K562 (cell line): ENCODE data around the gene UBN1. TPM values are rescaled to one million over a fixed set of nuclear protein-coding genes. Genes with fewer than 3 reads are reported as not detected.

Source experiments
- ARID2 ChIP-seq: fragments of 450-650 bp; IDR thresholded peaks from 2 replicates; pipeline ENCODE4 v1.6.1; 2017; ENCODE audit warnings: antibody characterized with exemption, mild to moderate bottlenecking
- BRF1 ChIP-seq: IDR thresholded peaks from 3 replicates; pipeline ENCODE4 v1.6.1; 2011; ENCODE audit warnings: borderline replicate concordance, mild to moderate bottlenecking; ENCODE audit not compliant: insufficient read length; ENCODE audit errors: extremely low read depth
- CBFA2T3 ChIP-seq: fragments of 450-650 bp; IDR thresholded peaks from 2 replicates; pipeline ENCODE4 v1.6.1; 2017
- CBFB ChIP-seq: sonication (generic); formaldehyde crosslinking; IDR thresholded peaks from 2 replicates; pipeline ENCODE4 v1.4.0; 2020; ENCODE audit warnings: mild to moderate bottlenecking, missing genetic modification reagents
- CBX8 ChIP-seq: fragments of 200-600 bp; sonication (generic); IDR thresholded peaks from 2 replicates; pipeline ENCODE4 v1.6.1; 2012; ENCODE audit warnings: borderline replicate concordance, mixed run types, low read depth, mild to moderate bottlenecking, moderate library complexity, mixed read lengths, low read length, control low read depth, inconsistent platforms; ENCODE audit not compliant: poor library complexity, severe bottlenecking; ENCODE audit errors: extremely low read depth
- FOXM1 ChIP-seq, 2 experiments: fragments of 450-650 bp in 1 of 2; sonication (generic) in 1 of 2; formaldehyde crosslinking in 1 of 2; IDR thresholded peaks; 2 replicates each; pipeline versions ENCODE4 v1.6.1 to v1.9.0; 2017 to 2022; ENCODE audit warnings: low read depth in 2 of 2, mild to moderate bottlenecking in 2 of 2, missing genetic modification reagents in 1 of 2, moderate library complexity in 1 of 2
- MEIS2 ChIP-seq: fragments of 450-650 bp; IDR thresholded peaks from 2 replicates; pipeline ENCODE4 v1.6.1; 2014; ENCODE audit warnings: mild to moderate bottlenecking; ENCODE audit not compliant: partially characterized antibody
- NCOA2 ChIP-seq, 2 experiments: fragments of 450-650 bp; IDR thresholded peaks; 2 replicates each; pipeline ENCODE4 v1.6.1; 2018; ENCODE audit warnings: mild to moderate bottlenecking in 2 of 2, moderate library complexity in 1 of 2; ENCODE audit not compliant: partially characterized antibody in 2 of 2
- RFX1 ChIP-seq: fragments of 450-650 bp; IDR thresholded peaks from 2 replicates; pipeline ENCODE4 v1.6.1; 2016; ENCODE audit warnings: mild to moderate bottlenecking, moderate library complexity
- SAP30 ChIP-seq: fragments of 200-600 bp; sonication (generic); IDR thresholded peaks from 2 replicates; pipeline ENCODE4 v1.6.1; 2012; ENCODE audit warnings: borderline replicate concordance, low read depth, mild to moderate bottlenecking, moderate library complexity, low read length, control low read depth, inconsistent platforms; ENCODE audit not compliant: insufficient read depth, poor library complexity, severe bottlenecking
- SETDB1 ChIP-seq: IDR thresholded peaks from one replicate; pipeline ENCODE4 v1.6.1; 2012; ENCODE audit warnings: low read length, control low read depth, inconsistent platforms
- SIN3B ChIP-seq: fragments of 450-650 bp; IDR thresholded peaks from 2 replicates; pipeline ENCODE4 v1.6.1; 2017; ENCODE audit warnings: low read depth, mild to moderate bottlenecking, moderate library complexity
- SMAD2 ChIP-seq: fragments of 150-350 bp; IDR thresholded peaks from 2 replicates; pipeline ENCODE4 v1.6.1; 2014; ENCODE audit warnings: low read depth, mild to moderate bottlenecking, low read length
- SREBF1 ChIP-seq: fragments of 150-350 bp; IDR thresholded peaks from 2 replicates; pipeline ENCODE4 v1.6.1; 2014; ENCODE audit warnings: antibody characterized with exemption, low read depth, low read length, borderline replicate concordance
- TGIF2 ChIP-seq: sonication (generic); formaldehyde crosslinking; IDR thresholded peaks from 2 replicates; pipeline ENCODE4 v1.8.1; 2022; ENCODE audit warnings: mild to moderate bottlenecking, missing genetic modification reagents, moderate library complexity
- THAP12 ChIP-seq: fragments of 250-450 bp; sonication (Bioruptor Pico); IDR thresholded peaks from 2 replicates; pipeline ENCODE4 v1.9.0; 2021; ENCODE audit warnings: mild to moderate bottlenecking, inconsistent platforms
- TSC22D4 ChIP-seq: fragments of 450-650 bp; IDR thresholded peaks from 2 replicates; pipeline ENCODE4 v1.6.1; 2016; ENCODE audit warnings: missing genetic modification characterization, missing biosample characterization, control low read depth
- U2AF1 ChIP-seq: fragments of 200-400 bp; formaldehyde crosslinking; optimal IDR thresholded peaks from 2 replicates; pipeline ENCODE3; 2017; ENCODE audit warnings: mild to moderate bottlenecking, low read depth, low read length, moderate library complexity
- ZBTB49 ChIP-seq: sonication (generic); formaldehyde crosslinking; IDR thresholded peaks from 2 replicates; pipeline ENCODE4 v1.8.0; 2022; ENCODE audit warnings: missing genetic modification reagents, mild to moderate bottlenecking, borderline replicate concordance
- ZNF347 ChIP-seq: fragments of 450-650 bp; formaldehyde crosslinking; IDR thresholded peaks from 2 replicates; pipeline ENCODE4 v1.4.0; 2020; ENCODE audit warnings: low read depth, mild to moderate bottlenecking, moderate library complexity
- ZNF57 ChIP-seq: fragments of 450-650 bp; formaldehyde crosslinking; IDR thresholded peaks from 2 replicates; pipeline ENCODE4 v1.4.0; 2020; ENCODE audit warnings: mild to moderate bottlenecking, moderate library complexity
- ZNF589 ChIP-seq: fragments of 200-800 bp; sonication (Bioruptor generic); IDR thresholded peaks from 2 replicates; pipeline ENCODE4 v1.6.1; 2016; ENCODE audit warnings: low read depth, missing genetic modification characterization, missing compliant biosample characterization
- ZNF740 ChIP-seq, 3 experiments: fragments of 200-800 bp in 1 of 3; sonication (Bioruptor generic) in 1 of 3; sonication (generic) in 1 of 3; formaldehyde crosslinking in 1 of 3; IDR thresholded peaks; 2 replicates each; pipeline versions ENCODE4 v1.6.1 to v1.8.0; 2016 to 2022; ENCODE audit warnings: mild to moderate bottlenecking in 2 of 3, missing compliant biosample characterization in 2 of 3, missing genetic modification characterization in 2 of 3, missing genetic modification reagents in 1 of 3
- ZSCAN29 ChIP-seq: fragments of 450-650 bp; IDR thresholded peaks from 2 replicates; pipeline ENCODE4 v1.6.1; 2017
- polyA plus RNA-seq, 8 experiments: library from polyadenylated mRNA; depleted of rRNA in 4 of 8; stranded (reverse) in 5 of 8; unstranded in 3 of 8; fragments of >200 nt; fragmentation: Nextera tagmentation in 2 of 8; fragmentation: Illumina TruSeq in 1 of 8; extraction: Ambion mirVana in 2 of 8; extraction: Trizol in 1 of 8; gene quantifications; 2 replicates each; pipeline versions ENCODE4 v1.2.1 to v1.2.3, GENCODE V29; 2011 to 2014; ENCODE audit warnings: inconsistent platforms in 1 of 8, missing spikeins in 1 of 8
- total RNA-seq, 7 experiments: library from RNA; depleted of rRNA in 6 of 7; stranded (reverse); fragments of >200 nt in 6 of 7; fragmentation: Illumina TruSeq in 2 of 7; extraction: Trizol in 2 of 7; gene quantifications; 2 replicates each; pipeline versions ENCODE4 v1.2.1 to v1.2.3, GENCODE V29; 2011 to 2021; ENCODE audit warnings: low replicate concordance in 1 of 7

Gene UBN1
- total and polyA plus RNA-seq, 9 of the 15 experiments (the other 6 are each of a cell fraction or from before 2014, with no cell fraction given), result 1.5 to 45.7 (median 20.6) TPM

- TF ChIP-seq ZBTB49 (CRISPR knock-in tag) (no peak), CBFB (CRISPR knock-in tag) (no peak), ZNF57 (CRISPR knock-in tag) (no peak), MEIS2 (peak; percentile 79), SIN3B (no peak), NCOA2 (IDR thresholded peaks at IDR 0.05; ENCODE audit: partially characterized antibody in 2 of 2) (no peak), ZSCAN29 (no peak), ARID2 (no peak), ZNF740 (CRISPR knock-in tag; IDR thresholded peaks at IDR 0.05) (no peak), ZNF740 (tag; IDR thresholded peaks at IDR 0.05) (no peak), THAP12 (CRISPR knock-in tag) (no peak), TSC22D4 (no peak), TGIF2 (CRISPR knock-in tag) (no peak), U2AF1 (no peak), SREBF1 (no peak), ZNF347 (no peak), SMAD2 (no peak), BRF1 (no peak), RFX1 (no peak), SAP30 (no peak), CBX8 (no peak), CBFA2T3 (peak; percentile 89), ZNF589 (CRISPR knock-in tag) (no peak), SETDB1 (no peak), FOXM1 (IDR thresholded peaks at IDR 0.05; ENCODE audit: low read depth) (peak; percentile 60; the same call in 1 of the 2 replicates), FOXM1 (CRISPR knock-in tag; IDR thresholded peaks at IDR 0.05; ENCODE audit: low read depth) (no peak)
These were observed 38.9 kb downstream of the UBN1 start (continued) for GRCh38 chr16:4886151-4886550.
